A204.1 (cell line): Measurements from ENCODE around the gene SLIT1.
A peak's percentile ranks its signal among the peaks of the same experiment; 100 is the strongest.

Experiments
- FAIRE-seq: peaks from 2 replicates; lab custom pipeline; 2012; peaks lifted over from hg19 to GRCh38; lab: Jason Lieb, UNC

SLIT1 gene

GRCh38 chr10:96998329-96998888 is 187.3 kb downstream of the SLIT1 start:
- no peak for FAIRE-seq

DNA sequence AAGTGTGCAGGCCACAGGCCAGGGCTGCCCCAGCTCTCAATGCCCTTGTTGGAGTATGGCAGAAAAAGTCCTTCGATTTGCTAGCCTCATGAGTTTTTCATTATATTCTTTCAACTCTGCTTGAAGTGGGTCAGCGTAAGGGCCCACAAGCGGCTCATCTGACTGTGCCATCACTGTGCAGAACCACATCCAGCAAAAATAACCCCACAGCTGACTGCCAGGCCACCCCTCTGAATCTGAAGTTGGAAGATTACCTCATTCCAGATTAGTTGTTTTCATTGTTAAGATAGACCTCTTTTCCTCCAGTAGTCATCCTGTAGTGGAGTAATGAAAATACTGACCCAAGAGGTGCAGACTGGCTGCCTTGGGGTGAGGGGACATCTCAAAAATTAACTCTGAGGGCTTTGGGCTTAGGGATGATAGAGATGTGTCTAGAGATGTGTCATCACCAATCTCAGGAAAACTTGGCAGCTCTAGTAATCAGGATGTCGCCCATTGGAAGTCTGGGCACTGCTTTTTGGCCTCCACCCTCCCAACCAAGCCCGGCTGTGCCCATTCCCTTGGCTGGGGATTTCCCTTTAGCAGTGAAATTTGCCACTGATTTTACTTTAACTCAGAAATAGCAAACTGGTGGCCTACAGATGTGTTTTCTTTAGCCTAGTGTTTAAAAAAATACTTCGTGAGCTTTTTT is 189.3 kb downstream of the SLIT1 start:
- no peak for FAIRE-seq

- FAIRE-seq: no peak
Measured at GRCh38 chr10:96995851-96996250, 189.9 kb downstream of the SLIT1 start.

GRCh38 chr10:96992721-96993120 is 193.0 kb downstream of the SLIT1 start:
- no peak for FAIRE-seq

DNA sequence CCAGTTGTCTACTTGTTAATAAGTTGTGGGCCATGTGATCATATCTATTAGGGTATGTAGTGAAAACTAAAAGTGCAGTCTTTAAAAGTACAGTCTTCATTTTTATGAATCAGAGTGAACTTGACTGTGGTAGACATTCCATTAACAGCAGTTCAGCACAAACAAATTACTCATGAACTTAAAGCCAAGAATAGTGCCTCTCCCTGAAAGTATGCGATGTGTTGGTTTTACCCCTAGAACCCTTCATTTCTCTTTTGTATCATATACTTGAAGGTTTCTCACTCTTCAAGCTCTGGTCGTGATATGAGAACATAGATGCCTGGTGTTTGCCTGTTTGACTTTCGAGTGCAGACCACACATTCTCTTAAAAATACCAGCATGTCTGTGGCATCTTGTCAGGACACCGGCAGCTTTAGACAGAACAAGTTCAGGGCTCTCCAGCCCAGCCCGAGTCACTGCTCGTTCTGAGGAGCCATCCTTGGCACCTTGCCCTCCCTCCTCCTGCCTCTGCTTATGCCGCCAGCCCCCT is 194.4 kb downstream of the SLIT1 start:
- FAIRE-seq: no peak

DNA sequence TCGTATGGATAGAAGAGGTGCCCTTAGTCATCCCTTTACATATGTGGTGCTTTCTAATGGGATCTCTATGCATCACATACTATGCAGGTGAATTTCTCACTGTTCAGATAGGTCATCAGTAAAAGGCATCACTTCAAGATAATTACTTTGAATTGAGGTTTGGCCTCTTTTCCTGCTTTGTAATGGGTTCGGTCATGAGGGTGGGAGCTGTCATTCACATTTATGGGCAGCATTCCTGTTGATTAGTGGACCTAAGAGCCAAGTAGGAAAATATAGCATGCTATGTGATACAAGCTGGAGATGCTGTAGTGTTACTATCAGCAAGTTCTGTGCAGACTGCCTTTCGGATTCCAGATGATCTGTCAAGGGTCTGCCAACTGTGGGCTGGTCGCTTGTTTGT is 197.3 kb downstream of the SLIT1 start:
- FAIRE-seq: no peak

GRCh38 chr10:96987842-96988175 is 197.9 kb downstream of the SLIT1 start:
- FAIRE-seq: no peak

- peak; percentile 54 for FAIRE-seq
Measured at GRCh38 chr10:96987141-96987841, 198.5 kb downstream of the SLIT1 start.

- FAIRE-seq: no peak
Measured at GRCh38 chr10:96986200-96986856, 199.4 kb downstream of the SLIT1 start.

- no peak for FAIRE-seq
Measured at GRCh38 chr10:96984541-96985131, 201.1 kb downstream of the SLIT1 start.

GRCh38 chr10:96982149-96982930 is 203.4 kb downstream of the SLIT1 start:
- FAIRE-seq: no peak

GRCh38 chr10:96978621-96979154 is 207.1 kb downstream of the SLIT1 start:
- FAIRE-seq: no peak

- FAIRE-seq: no peak
Measured at GRCh38 chr10:96975136-96975535, 210.6 kb downstream of the SLIT1 start.

DNA sequence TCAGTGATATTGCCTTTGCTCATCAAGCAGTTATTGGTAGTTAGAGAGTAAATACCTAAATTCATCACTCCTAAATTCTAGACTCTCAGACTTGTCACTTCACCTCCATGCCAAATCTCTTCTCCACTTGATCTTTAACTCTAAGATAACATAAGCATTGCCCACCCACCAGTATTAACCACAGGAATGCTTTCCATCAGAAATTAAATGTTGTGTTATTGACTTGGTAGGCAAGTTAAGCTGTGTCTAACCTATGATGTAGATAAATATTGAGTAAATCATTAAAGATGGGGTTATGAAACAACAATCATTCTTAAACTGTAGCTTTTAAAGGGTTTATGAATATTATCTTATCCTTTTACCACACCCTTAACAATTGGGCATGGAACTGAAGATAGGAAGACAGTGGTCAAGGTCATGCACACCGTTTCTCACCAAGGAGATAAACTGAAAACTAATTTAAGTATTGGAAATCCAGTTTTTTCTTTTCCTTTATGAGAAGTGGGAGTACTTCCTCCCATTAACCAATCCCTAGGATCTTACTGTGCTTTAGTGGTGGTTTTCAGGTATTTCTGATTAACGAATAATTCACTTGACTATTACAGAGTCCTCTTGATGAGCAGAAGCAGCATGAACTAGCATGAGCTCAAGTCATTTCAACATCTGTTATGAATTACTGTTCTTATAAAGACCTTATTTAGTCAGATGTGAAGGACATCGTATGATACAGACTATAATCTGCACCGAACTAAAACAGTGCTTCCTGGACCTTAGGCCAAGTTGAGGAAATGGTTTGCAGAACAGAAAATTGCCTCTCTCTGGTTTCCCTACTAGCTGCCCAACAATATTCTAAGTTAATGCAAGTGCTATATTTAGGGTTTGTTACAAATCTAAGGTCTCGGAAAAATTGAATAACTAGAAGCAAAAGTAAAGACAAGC is 211.7 kb downstream of the SLIT1 start:
- no peak for FAIRE-seq

DNA sequence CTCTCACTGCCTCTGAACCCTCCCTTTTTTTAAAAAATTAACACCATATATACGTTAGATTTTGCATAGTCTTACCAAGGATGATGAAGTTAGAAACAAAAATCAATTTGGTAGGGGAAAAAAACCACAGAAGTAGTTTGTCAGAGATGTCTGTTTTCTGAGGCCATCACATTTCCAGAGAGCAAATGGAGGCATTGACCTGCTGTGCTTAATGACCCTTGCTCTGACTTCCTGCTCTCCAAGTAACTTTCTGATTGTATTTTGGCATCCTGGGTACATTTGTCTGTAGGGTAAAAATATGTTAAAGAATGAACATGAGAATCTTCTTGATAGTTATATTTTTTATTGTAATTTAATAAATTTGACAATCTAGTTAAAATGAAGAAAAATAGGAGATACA is 213.5 kb downstream of the SLIT1 start:
- no peak for FAIRE-seq

DNA sequence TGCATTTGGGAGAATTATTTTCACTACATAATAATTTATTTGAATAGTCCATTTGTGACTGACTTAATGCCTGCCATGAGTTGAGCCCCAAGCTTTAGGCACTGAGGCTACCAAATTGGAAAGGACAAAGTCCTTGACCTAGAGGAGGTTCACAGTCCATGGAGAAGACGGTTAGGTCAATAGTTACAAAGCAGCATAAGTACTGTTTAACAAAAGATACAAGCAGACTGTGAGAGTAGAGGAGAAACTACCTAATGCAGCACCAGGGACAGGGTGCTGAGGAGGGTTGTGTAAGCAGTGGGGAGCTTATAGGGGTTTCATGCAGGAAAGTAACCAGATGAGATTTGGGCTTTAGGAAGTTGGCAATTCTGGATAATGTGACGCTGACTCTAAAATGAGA is 214.4 kb downstream of the SLIT1 start:
- FAIRE-seq: no peak

- no peak for FAIRE-seq
Measured at GRCh38 chr10:96968682-96969423, 216.9 kb downstream of the SLIT1 start.

GRCh38 chr10:96967847-96968246 is 217.9 kb downstream of the SLIT1 start:
- no peak for FAIRE-seq

GRCh38 chr10:96964131-96964530 is 221.6 kb downstream of the SLIT1 start:
- no peak for FAIRE-seq

DNA sequence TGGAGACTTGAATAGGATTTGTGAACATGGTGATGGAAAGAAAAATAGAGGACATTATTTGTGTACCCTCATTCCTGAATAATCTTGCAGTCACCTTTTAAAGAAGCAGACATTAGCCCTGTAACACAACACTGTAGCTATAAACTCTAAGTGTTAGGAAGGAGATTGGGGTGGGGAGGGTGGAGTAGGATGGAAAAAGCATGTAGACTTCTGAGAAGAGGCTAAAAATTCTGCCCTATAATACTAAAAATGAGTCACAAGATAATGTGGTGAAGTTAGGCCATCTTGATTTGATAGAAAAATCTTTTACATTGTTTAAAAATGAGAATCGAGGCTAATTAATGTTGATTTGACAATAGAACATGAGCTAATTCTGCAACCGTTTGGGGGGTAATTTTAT is 224.9 kb downstream of the SLIT1 start:
- FAIRE-seq: no peak
